GM12891 (cell line): ENCODE results near the gene RAB35.

Experiments
- POLR2A ChIP-seq: IDR thresholded peaks from 2 replicates; pipeline ENCODE4 v1.6.1; 2011; ENCODE audit warnings: low read depth, low read length, control low read depth
- POLR2AphosphoS5 ChIP-seq: IDR thresholded peaks from 2 replicates; pipeline ENCODE4 v1.6.1; 2011; ENCODE audit warnings: low read depth, low read length, control low read depth
- SPI1 ChIP-seq: IDR thresholded peaks from 2 replicates; pipeline ENCODE4 v1.6.1; 2011; ENCODE audit warnings: low read depth, low read length, control low read depth
- TAF1 ChIP-seq: IDR thresholded peaks from 2 replicates; pipeline ENCODE4 v1.6.1; 2011; ENCODE audit warnings: low read depth, low read length, control low read depth

- TF ChIP-seq POLR2AphosphoS5, result no peak
- no peak; the same call in none of the 2 replicates for TF ChIP-seq POLR2A
- TF ChIP-seq SPI1, result no peak
- no peak for TF ChIP-seq TAF1
Measured at GRCh38 chr12:120121343-120121742, 4.8 kb upstream of the RAB35 start.
